ENCODE measurements around the gene ZBTB2. TPM values are rescaled to one million over a fixed set of nuclear protein-coding genes. Genes with fewer than 3 reads are reported as not detected.
A peak's percentile ranks its signal among the peaks of the same experiment; 100 is the strongest.

ZBTB2 gene
- total RNA-seq, 4 donors from 2014 or later: 10.9 to 12.3 (median 11.3) TPM

GRCh38 chr6:151341476-151342195, 49.7 kb downstream of the ZBTB2 start:
- TF ChIP-seq POLR2A (IDR thresholded peaks at IDR 0.05) (no peak), CTCF (IDR thresholded peaks at IDR 0.05) (no peak)
- peak in 1 of 2 donors; percentile 75 for DNase-seq (ENCODE audit: low spot score in 2 of 2)
- 97 to 98% methylated on average over 17 to 38 of the region's 52 CpGs for WGBS, 2 donors
- no peak overlapping the region for H3K4me3 ChIP-seq (ENCODE audit: low read depth, poor library complexity, severe bottlenecking)
- intact Hi-C loops (cut with DNase I; ENCODE audit: low total_unique reads): no loop called here

- no peak for TF ChIP-seq CTCF (IDR thresholded peaks at IDR 0.05)
- TF ChIP-seq POLR2A (IDR thresholded peaks at IDR 0.05): no peak
- 76 to 81% methylated on average over 15 of the region's 15 CpGs for WGBS, 2 donors
- H3K4me3 ChIP-seq (ENCODE audit: low read depth, poor library complexity, severe bottlenecking): no peak overlapping the region
- DNase-seq (ENCODE audit: low spot score in 2 of 2): peak in 1 of 2 donors; percentile 32
- intact Hi-C loops (cut with DNase I; ENCODE audit: low total_unique reads): no loop called here
Observed at GRCh38 chr6:151340219-151340978, 51.0 kb downstream of the ZBTB2 start.

- intact Hi-C loops (cut with DNase I; ENCODE audit: low total_unique reads): no loop called here
- WGBS, 2 donors: 87 to 88% methylated on average over 4 of the region's 4 CpGs
- no peak for DNase-seq (ENCODE audit: low spot score in 2 of 2)
- no peak overlapping the region for H3K4me3 ChIP-seq (ENCODE audit: low read depth, poor library complexity, severe bottlenecking)
- TF ChIP-seq CTCF (IDR thresholded peaks at IDR 0.05): no peak
Observed at GRCh38 chr6:151339369-151339768, 52.0 kb downstream of the ZBTB2 start.

- no peak overlapping the region for H3K4me3 ChIP-seq (ENCODE audit: low read depth, poor library complexity, severe bottlenecking)
- intact Hi-C loops (cut with DNase I; ENCODE audit: low total_unique reads): no loop called here
- TF ChIP-seq POLR2A (IDR thresholded peaks at IDR 0.05) (no peak), CTCF (IDR thresholded peaks at IDR 0.05) (no peak)
- no peak for DNase-seq (ENCODE audit: low spot score in 2 of 2)
- 87 to 92% methylated on average over 11 of the region's 11 CpGs for WGBS, 2 donors
Observed at GRCh38 chr6:151338651-151339200, 52.6 kb downstream of the ZBTB2 start.

- intact Hi-C loops (cut with DNase I; ENCODE audit: low total_unique reads): no loop called here
- TF ChIP-seq CTCF (IDR thresholded peaks at IDR 0.05) (no peak), POLR2A (IDR thresholded peaks at IDR 0.05) (no peak)
- no peak overlapping the region for H3K4me3 ChIP-seq (ENCODE audit: low read depth, poor library complexity, severe bottlenecking)
- no peak for DNase-seq (ENCODE audit: low spot score in 2 of 2)
Observed at GRCh38 chr6:151335930-151336329, 55.4 kb downstream of the ZBTB2 start.
